H1 (cell line): ENCODE measurements around the gene FDXACB1. TPM values are rescaled to one million over a fixed set of nuclear protein-coding genes. Genes with fewer than 3 reads are reported as not detected.

Experiments used
- BRCA1 ChIP-seq: IDR thresholded peaks from 2 replicates; pipeline ENCODE4 v1.6.1; 2012; ENCODE audit warnings: low read depth, low read length, improper control_type of control experiment
- CEBPB ChIP-seq: IDR thresholded peaks from 2 replicates; pipeline ENCODE4 v1.6.1; 2012; ENCODE audit warnings: low read depth, low read length
- CHD2 ChIP-seq: IDR thresholded peaks from 2 replicates; pipeline ENCODE4 v1.6.1; 2012; ENCODE audit warnings: low read length, improper control_type of control experiment
- CREB1 ChIP-seq: IDR thresholded peaks from 2 replicates; pipeline ENCODE4 v1.6.1; 2012; ENCODE audit warnings: inconsistent platforms
- EP300 ChIP-seq, 2 experiments: IDR thresholded peaks; 1 replicate in 1 of 2; 2 replicates in 1 of 2; pipeline ENCODE4 v1.6.1; 2011 to 2012; ENCODE audit warnings: low read depth in 2 of 2, low read length in 2 of 2, mild to moderate bottlenecking in 2 of 2, borderline replicate concordance in 1 of 2, inconsistent platforms in 1 of 2, moderate library complexity in 1 of 2
- GTF2F1 ChIP-seq: IDR thresholded peaks from 2 replicates; pipeline ENCODE4 v1.6.1; 2012; ENCODE audit warnings: low read depth, low read length, improper control_type of control experiment, borderline replicate concordance
- JUN ChIP-seq: IDR thresholded peaks from 2 replicates; pipeline ENCODE4 v1.6.1; 2011; ENCODE audit warnings: low read depth, mild to moderate bottlenecking, improper control_type of control experiment, low read length
- KDM1A ChIP-seq: fragments of 200-600, 300-600 bp; sonication (generic); IDR thresholded peaks from 2 replicates; pipeline ENCODE4 v1.7.1; 2016; ENCODE audit warnings: mild to moderate bottlenecking, low read length, borderline replicate concordance
- KDM4A ChIP-seq: IDR thresholded peaks from one replicate; pipeline ENCODE4 v1.7.1; 2012; ENCODE audit warnings: low read depth, mild to moderate bottlenecking, moderate library complexity, low read length, inconsistent platforms; ENCODE audit not compliant: severe bottlenecking
- PHF8 ChIP-seq: fragments of 200-600 bp; sonication (generic); conservative IDR thresholded peaks from 2 replicates; pipeline ENCODE4 v1.7.1; 2012; ENCODE audit warnings: low read depth, mild to moderate bottlenecking, inconsistent platforms, low read length, moderate library complexity
- SIN3A ChIP-seq, 2 experiments: IDR thresholded peaks in 1 of 2; conservative IDR thresholded peaks in 1 of 2; 2 replicates each; pipeline ENCODE4 v1.6.1; 2011 to 2012; ENCODE audit warnings: low read length in 2 of 2, improper control_type of control experiment in 1 of 2, low read depth in 1 of 2, mild to moderate bottlenecking in 1 of 2
- SP1 ChIP-seq: IDR thresholded peaks from 2 replicates; pipeline ENCODE4 v1.6.1; 2011; ENCODE audit warnings: low read depth, low read length
- polyA plus RNA-seq, 7 experiments: library from polyadenylated mRNA; depleted of rRNA in 3 of 7; stranded (reverse) in 5 of 7; unstranded in 2 of 7; fragments of >200 nt in 5 of 7; fragments of 200-250 nt in 2 of 7; gene quantifications; 1 replicate in 5 of 7; 2 replicates in 1 of 7; 4 replicates in 1 of 7; pipeline versions ENCODE4 v1.2.1 to v1.2.3, GENCODE V29; 2011 to 2013; ENCODE audit warnings: missing spikeins in 2 of 7, mixed read lengths in 2 of 7
- total RNA-seq: library from RNA; stranded (reverse); fragmentation: NEBNext Ultra II Directional; extraction: Animal tissue kit (Norgen Biotek cat#: 25700); gene quantifications from 2 replicates; pipeline ENCODE4 v1.2.1, GENCODE V29; 2021

Gene FDXACB1
- total and polyA plus RNA-seq, 2 of the 8 experiments (the other 6 are each of a cell fraction or from before 2014, with no cell fraction given), result 1.4 to 2.3 TPM

- peak in 1 of 2 experiments; percentile 73; a peak in 2 of 4 replicates for TF ChIP-seq SIN3A (conservative IDR thresholded peaks at IDR 0.05 in 1 of 2, IDR thresholded peaks at IDR 0.05 in 1 of 2; ENCODE audit: low read depth in 1 of 2, low read length in 2 of 2)
- no peak for TF ChIP-seq JUN
- TF ChIP-seq GTF2F1, result no peak
- no peak for TF ChIP-seq CHD2
- peak in 1 of 2 experiments; percentile 75; a peak in 2 of 3 replicates for TF ChIP-seq EP300 (IDR thresholded peaks at IDR 0.05; ENCODE audit: borderline replicate concordance in 1 of 2, low read depth in 2 of 2, low read length in 2 of 2)
- peak; percentile 99 for TF ChIP-seq CREB1
- TF ChIP-seq KDM4A, result peak; percentile 97
- no peak for TF ChIP-seq CEBPB
- no peak for TF ChIP-seq BRCA1
- TF ChIP-seq PHF8, result peak; percentile 91
- TF ChIP-seq KDM1A, result no peak
- TF ChIP-seq SP1, result peak; percentile 69; the same call in 1 of the 2 replicates
These were observed at the start of gene FDXACB1, which contains the start of gene CFAP68 (continued) for GRCh38 chr11:111878849-111879636.
